ENCODE data around the gene ATP8B1.

Gene ATP8B1

GRCh38 chr18:57715671-57716070, 87.4 kb downstream of the ATP8B1 start:
- FAIRE-seq = no peak

- FAIRE-seq = no peak
Observed at GRCh38 chr18:57715073-57715472, 88.0 kb downstream of the ATP8B1 start.

- no peak for FAIRE-seq
Observed at GRCh38 chr18:57710226-57710625, 92.9 kb downstream of the ATP8B1 start.

GRCh38 chr18:57709335-57709734, 93.8 kb downstream of the ATP8B1 start:
- FAIRE-seq = no peak

GRCh38 chr18:57708288-57708687, 94.8 kb downstream of the ATP8B1 start:
- no peak for FAIRE-seq

GRCh38 chr18:57705832-57706595, 97.1 kb downstream of the ATP8B1 start:
- no peak for FAIRE-seq

GRCh38 chr18:57705011-57705410, 98.1 kb downstream of the ATP8B1 start:
- no peak for FAIRE-seq

- no peak for FAIRE-seq
Observed at GRCh38 chr18:57698571-57699276, 104.4 kb downstream of the ATP8B1 start.

- no peak for FAIRE-seq
Observed at GRCh38 chr18:57697426-57697825, 105.7 kb downstream of the ATP8B1 start.

- FAIRE-seq = no peak
Observed at GRCh38 chr18:57696271-57696670, 106.8 kb downstream of the ATP8B1 start.

GRCh38 chr18:57691363-57691762, 111.8 kb downstream of the ATP8B1 start:
- FAIRE-seq = no peak

GRCh38 chr18:57687970-57688369, 115.1 kb downstream of the ATP8B1 start:
- FAIRE-seq = no peak

- FAIRE-seq = no peak
Observed at GRCh38 chr18:57683470-57683869, 119.6 kb downstream of the ATP8B1 start.

- no peak for FAIRE-seq
Observed at GRCh38 chr18:57677262-57678211, 125.6 kb downstream of the ATP8B1 start.

- FAIRE-seq = no peak
Observed at GRCh38 chr18:57674891-57675290, 128.2 kb downstream of the ATP8B1 start.

GRCh38 chr18:57670046-57670445, 133.1 kb downstream of the ATP8B1 start:
- FAIRE-seq = no peak

- no peak for FAIRE-seq
Observed at GRCh38 chr18:57668021-57668420, 135.1 kb downstream of the ATP8B1 start.

- no peak for FAIRE-seq
Observed at GRCh38 chr18:57666818-57667497, 136.2 kb downstream of the ATP8B1 start.

- FAIRE-seq = no peak
Observed at GRCh38 chr18:57664568-57665165, 138.4 kb downstream of the ATP8B1 start.

- no peak for FAIRE-seq
Observed at GRCh38 chr18:57660961-57661360, 142.2 kb downstream of the ATP8B1 start.

GRCh38 chr18:57659460-57660102, 143.5 kb downstream of the ATP8B1 start:
- no peak for FAIRE-seq

- FAIRE-seq = no peak
Observed at GRCh38 chr18:57657542-57657941, 145.6 kb downstream of the ATP8B1 start.

Data from TTC549 (cell line).